ENCODE data around the gene ALDH9A1. TPM values are rescaled to one million over a fixed set of nuclear protein-coding genes. Genes with fewer than 3 reads are reported as not detected.
"Not testable (repeated sequence)": the region's sequence is repeated elsewhere in the genome, so short reads cannot be mapped to it uniquely, and the experiment has no call there.

The ALDH9A1 gene
- total and polyA plus RNA-seq, 2 donors (not counting 3 experiments of a cell fraction or from before 2014, with no cell fraction given) = 25.5 to 47.4 TPM

GRCh38 chr1:165747632-165748447 is 49.5 kb upstream of the ALDH9A1 start:
- H3K9ac ChIP-seq (replicated peaks; ENCODE audit: extremely low read depth, insufficient read depth, low read length) = no peak overlapping the region
- H2AFZ ChIP-seq (ENCODE audit: low read depth, low read length) = no peak overlapping the region
- no peaks in the 10 kb centered on the region for H4K20me1 ChIP-seq (replicated peaks; ENCODE audit: control insufficient read depth, extremely low read depth, insufficient read depth, low read length)
- no peaks in the 10 kb centered on the region for H3K9me1 ChIP-seq (replicated peaks; ENCODE audit: control insufficient read depth, extremely low read depth, insufficient read depth, low read length)
- no peaks in the 10 kb centered on the region for H3K27me3 ChIP-seq (ENCODE audit: control insufficient read depth in 2 of 2, insufficient read depth in 2 of 2, low read length in 2 of 2)
- no peak overlapping the region for H3K4me3 ChIP-seq (replicated peaks in 1 of 3; ENCODE audit: insufficient read depth in 1 of 3, low read depth in 1 of 3, low read length in 3 of 3)
- no peak overlapping the region for H3K4me2 ChIP-seq (ENCODE audit: insufficient read depth, low read length)
- CTCF ChIA-PET = interaction anchor here (2.0 kb wide), 1 partner anchor 177 kb away, joined by 4 read pairs; no protein-coding TSS in a partner anchor
- H3K4me1 ChIP-seq (ENCODE audit: control insufficient read depth, extremely low read depth, insufficient read depth, low read length) = no peaks in the 10 kb centered on the region
- no TSS peak for BruUV-seq (replicated peaks)
- intact Hi-C loops (cut with micrococcal nuclease) (no loop called here), dilution Hi-C loops (cut with MboI; ENCODE audit: extremely low pct_ligation_motif_present, low sequenced_read_pairs) (no loop called here)
- no peak for FAIRE-seq
- no peak for TF ChIP-seq EZH2 (IDR thresholded peaks at IDR 0.05; ENCODE audit: borderline replicate concordance, low read depth, low read length, severe bottlenecking)
- no peak overlapping the region for H3K27ac ChIP-seq (ENCODE audit: insufficient read depth, low read depth, low read length)
- peaks cover 3% of the 10 kb centered on the region in 2 experiments for H3K36me3 ChIP-seq (ENCODE audit: control insufficient read depth in 2 of 2, extremely low read depth in 1 of 2, insufficient read depth in 2 of 2, low read length in 2 of 2)
- no peak for DNase-seq (ENCODE audit: low read depth, low spot score)
- no peaks in the 10 kb centered on the region for H3K9me3 ChIP-seq (replicated peaks; ENCODE audit: control insufficient read depth, insufficient read depth, low read length)
- POLR2A ChIA-PET = no interaction called here
- no peaks in the 10 kb centered on the region for H3K79me2 ChIP-seq (ENCODE audit: control insufficient read depth, insufficient read depth, low read length)

GRCh38 chr1:165744913-165745312 is 46.6 kb upstream of the ALDH9A1 start:
- FAIRE-seq; H3K27ac ChIP-seq (ENCODE audit: insufficient read depth, low read depth, low read length); DNase-seq (ENCODE audit: low read depth, low spot score); BruUV-seq (replicated peaks); dilution Hi-C loops (cut with MboI; ENCODE audit: extremely low pct_ligation_motif_present, low sequenced_read_pairs); H3K4me1 ChIP-seq (ENCODE audit: control insufficient read depth, extremely low read depth, insufficient read depth, low read length); H3K79me2 ChIP-seq (ENCODE audit: control insufficient read depth, insufficient read depth, low read length); intact Hi-C loops (cut with micrococcal nuclease); H3K27me3 ChIP-seq (ENCODE audit: control insufficient read depth in 2 of 2, insufficient read depth in 2 of 2, low read length in 2 of 2); H3K9me1 ChIP-seq (replicated peaks; ENCODE audit: control insufficient read depth, extremely low read depth, insufficient read depth, low read length); H3K9ac ChIP-seq (replicated peaks; ENCODE audit: extremely low read depth, insufficient read depth, low read length); H2AFZ ChIP-seq (ENCODE audit: low read depth, low read length); H3K4me2 ChIP-seq (ENCODE audit: insufficient read depth, low read length); H3K4me3 ChIP-seq (replicated peaks in 1 of 3; ENCODE audit: insufficient read depth in 1 of 3, low read depth in 1 of 3, low read length in 3 of 3); H3K9me3 ChIP-seq (replicated peaks; ENCODE audit: control insufficient read depth, insufficient read depth, low read length); H4K20me1 ChIP-seq (replicated peaks; ENCODE audit: control insufficient read depth, extremely low read depth, insufficient read depth, low read length): not testable (repeated sequence)
- peaks cover 9 to 12% of the 10 kb centered on the region in 2 experiments for H3K36me3 ChIP-seq (ENCODE audit: control insufficient read depth in 2 of 2, extremely low read depth in 1 of 2, insufficient read depth in 2 of 2, low read length in 2 of 2)
- ChIA-PET POLR2A (interaction anchor here (0.7 kb wide), 1 partner anchor 102 kb away, joined by 4 read pairs; no protein-coding TSS in a partner anchor), CTCF (interaction anchor here (1.2 kb wide), 1 partner anchor 148 kb away, joined by 3 read pairs; no protein-coding TSS in a partner anchor)

All from endothelial cell of umbilical vein (primary cell).